Activated T-helper 17 cell treated with anti-CD3 and anti-CD28 coated beads, Interleukin-2, amount 50 U/mL, for 72 hours (primary cell): ENCODE results near the gene CFAP100. TPM values are rescaled to one million over a fixed set of nuclear protein-coding genes. Genes with fewer than 3 reads are reported as not detected.

Experiments used
- ATAC-seq: fragments of 150-1000 bp; cut with Tn5 transposase; replicated peaks from 2 replicates; pipeline ENCODE4 v1.10.0; 2021; ENCODE audit warnings: mild to moderate bottlenecking, moderate library complexity
- H3K27ac Mint-ChIP-seq: one replicate; pipeline ENCODE4 v1.8.0; 2022; ENCODE audit warnings: mixed read lengths
- H3K27me3 Mint-ChIP-seq: one replicate; pipeline ENCODE4 v1.8.0; 2022; ENCODE audit warnings: mixed read lengths
- H3K36me3 Mint-ChIP-seq: one replicate; pipeline ENCODE4 v1.8.0; 2022; ENCODE audit warnings: low read depth, mild to moderate bottlenecking, mixed read lengths
- H3K4me1 Mint-ChIP-seq: one replicate; pipeline ENCODE4 v1.8.0; 2022; ENCODE audit warnings: mixed read lengths
- H3K4me3 Mint-ChIP-seq: one replicate; pipeline ENCODE4 v1.8.0; 2022; ENCODE audit warnings: mild to moderate bottlenecking, mixed read lengths
- H3K9me3 Mint-ChIP-seq: one replicate; pipeline ENCODE4 v1.8.0; 2022; ENCODE audit warnings: mixed read lengths
- total RNA-seq, 2 donors: library from RNA; stranded (reverse); gene quantifications; one replicate each; pipeline ENCODE4 v1.2.3, GENCODE V29; 2022

Gene CFAP100
- total RNA-seq, 2 donors from 2014 or later: not detected

DNA sequence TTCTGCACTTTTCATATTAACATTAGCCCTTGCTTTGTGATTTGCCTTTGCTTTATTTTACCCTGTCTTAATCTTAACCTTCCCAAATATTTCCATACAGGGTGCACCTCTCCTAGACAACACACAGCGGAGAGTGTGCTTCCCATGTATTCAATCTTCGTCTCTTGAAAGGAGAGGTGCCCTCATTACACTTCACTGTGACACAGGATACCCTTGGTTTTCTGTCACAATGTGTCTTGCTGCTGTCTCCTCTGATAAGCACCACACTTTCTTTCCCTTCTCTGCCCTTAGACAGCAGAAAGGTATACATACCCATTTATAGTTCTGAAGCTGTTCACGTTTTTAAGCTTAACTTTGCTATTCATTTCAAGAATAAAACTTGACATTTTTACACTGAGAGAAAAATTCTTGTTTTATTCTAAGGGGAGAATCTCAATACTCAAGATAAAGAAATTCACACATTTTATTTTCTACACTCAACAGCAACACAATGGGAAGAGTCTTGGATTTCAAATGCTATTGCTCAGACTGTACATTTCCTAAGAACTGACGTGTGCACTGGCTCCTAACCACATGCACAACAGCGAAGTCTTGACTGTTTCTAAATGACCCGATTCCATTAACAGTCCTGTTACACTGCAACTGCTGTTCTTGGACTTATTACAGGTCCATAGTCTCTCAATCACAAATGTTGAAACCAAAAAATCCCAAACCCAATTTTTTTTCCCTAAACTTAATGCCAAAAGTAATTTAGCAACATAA is 59.9 kb downstream of the CFAP100 start:
- H3K27ac Mint-ChIP-seq: no peak overlapping the region
- no peak for ATAC-seq
- peaks cover 87% of the 10 kb centered on the region for H3K36me3 Mint-ChIP-seq
- no peak overlapping the region for H3K4me3 Mint-ChIP-seq
- H3K27me3 Mint-ChIP-seq: no peaks in the 10 kb centered on the region
- no peaks in the 10 kb centered on the region for H3K9me3 Mint-ChIP-seq
- H3K4me1 Mint-ChIP-seq: peaks cover 5% of the 10 kb centered on the region

GRCh38 chr3:126456211-126456610 is 61.5 kb downstream of the CFAP100 start:
- H3K27me3 Mint-ChIP-seq: no peaks in the 10 kb centered on the region
- H3K4me3 Mint-ChIP-seq: no peak overlapping the region
- H3K27ac Mint-ChIP-seq: peak overlapping the region; percentile 75
- peaks cover 5% of the 10 kb centered on the region for H3K4me1 Mint-ChIP-seq
- no peaks in the 10 kb centered on the region for H3K9me3 Mint-ChIP-seq
- no peak for ATAC-seq
- H3K36me3 Mint-ChIP-seq: peaks cover 95% of the 10 kb centered on the region

- Mint-ChIP-seq H3K9me3 (no peaks in the 10 kb centered on the region), H3K27ac (peak overlapping the region; percentile 75), H3K27me3 (no peaks in the 10 kb centered on the region), H3K4me1 (peaks cover 5% of the 10 kb centered on the region), H3K4me3 (no peak overlapping the region), H3K36me3 (peaks cover 95% of the 10 kb centered on the region)
- no peak for ATAC-seq
Measured at GRCh38 chr3:126456766-126457388, 62.2 kb downstream of the CFAP100 start.

- no peaks in the 10 kb centered on the region for H3K9me3 Mint-ChIP-seq
- peaks cover 98% of the 10 kb centered on the region for H3K36me3 Mint-ChIP-seq
- no peaks in the 10 kb centered on the region for H3K27me3 Mint-ChIP-seq
- peaks cover 5% of the 10 kb centered on the region for H3K4me1 Mint-ChIP-seq
- H3K27ac Mint-ChIP-seq: no peak overlapping the region
- ATAC-seq: no peak
- H3K4me3 Mint-ChIP-seq: no peak overlapping the region
Measured at GRCh38 chr3:126459111-126459762, 64.5 kb downstream of the CFAP100 start.

GRCh38 chr3:126459763-126460127 is 65.0 kb downstream of the CFAP100 start:
- Mint-ChIP-seq H3K9me3 (no peaks in the 10 kb centered on the region), H3K4me3 (no peak overlapping the region), H3K36me3 (peaks cover 98% of the 10 kb centered on the region), H3K27ac (no peak overlapping the region), H3K27me3 (no peaks in the 10 kb centered on the region), H3K4me1 (peaks cover 5% of the 10 kb centered on the region)
- no peak for ATAC-seq

DNA sequence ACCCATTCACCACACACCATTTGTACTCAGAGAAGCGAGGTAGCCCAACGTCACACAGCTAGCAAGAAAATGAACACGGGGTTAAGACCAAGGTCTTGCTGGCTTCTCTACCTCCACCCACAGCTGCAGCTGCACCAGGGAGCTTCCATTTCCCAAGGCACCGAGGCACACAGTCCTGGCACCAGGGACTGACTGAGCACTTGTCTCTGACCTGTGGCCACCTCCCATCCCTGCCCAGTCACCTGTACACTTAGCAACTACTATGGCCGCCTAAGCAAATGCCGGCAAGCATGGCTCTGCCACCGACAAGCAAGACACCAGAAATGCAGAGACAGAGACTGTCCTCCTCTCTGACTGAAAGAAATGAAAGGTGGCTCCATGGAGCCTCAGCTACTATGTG is 65.7 kb downstream of the CFAP100 start:
- H3K27me3 Mint-ChIP-seq: no peaks in the 10 kb centered on the region

GRCh38 chr3:126461450-126462070 is 66.9 kb downstream of the CFAP100 start:
- no peak for ATAC-seq
- peaks cover 8% of the 10 kb centered on the region for H3K4me1 Mint-ChIP-seq
- no peaks in the 10 kb centered on the region for H3K9me3 Mint-ChIP-seq
- peaks cover 100% of the 10 kb centered on the region for H3K36me3 Mint-ChIP-seq
- no peak overlapping the region for H3K4me3 Mint-ChIP-seq
- no peaks in the 10 kb centered on the region for H3K27me3 Mint-ChIP-seq
- H3K27ac Mint-ChIP-seq: no peak overlapping the region

More for the DNA sequence above, 65.7 kb downstream of the CFAP100 start:
- peaks cover 5% of the 10 kb centered on the region for H3K4me1 Mint-ChIP-seq
- ATAC-seq: no peak
- H3K9me3 Mint-ChIP-seq: no peaks in the 10 kb centered on the region
- no peak overlapping the region for H3K4me3 Mint-ChIP-seq
- H3K36me3 Mint-ChIP-seq: peaks cover 98% of the 10 kb centered on the region
- H3K27ac Mint-ChIP-seq: no peak overlapping the region

DNA sequence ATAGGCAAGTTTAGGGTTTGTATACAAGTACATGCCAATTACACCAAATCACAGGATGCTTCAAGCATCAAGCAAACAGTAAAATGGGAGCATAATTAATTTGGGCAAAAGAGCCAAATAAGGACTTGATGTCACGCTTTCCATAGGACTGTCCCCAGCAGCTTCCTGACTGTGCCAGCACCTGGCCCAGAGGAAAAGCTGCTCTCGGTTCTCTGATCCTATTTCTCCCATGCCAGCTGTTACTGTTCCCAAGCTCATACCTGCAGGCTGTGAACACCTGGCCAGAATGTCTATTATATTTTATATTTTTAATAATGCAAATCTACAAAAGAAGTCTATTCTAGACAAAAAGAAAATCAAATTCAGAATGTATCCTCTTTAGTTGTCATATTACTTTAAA is 68.8 kb downstream of the CFAP100 start:
- ATAC-seq: no peak
- H3K36me3 Mint-ChIP-seq: peaks cover 98% of the 10 kb centered on the region
- peaks cover 16% of the 10 kb centered on the region for H3K4me1 Mint-ChIP-seq
- H3K4me3 Mint-ChIP-seq: no peak overlapping the region
- H3K9me3 Mint-ChIP-seq: no peaks in the 10 kb centered on the region
- H3K27ac Mint-ChIP-seq: no peak overlapping the region
- no peaks in the 10 kb centered on the region for H3K27me3 Mint-ChIP-seq

GRCh38 chr3:126464093-126464492 is 69.4 kb downstream of the CFAP100 start:
- Mint-ChIP-seq H3K36me3 (peaks cover 98% of the 10 kb centered on the region), H3K4me3 (no peak overlapping the region), H3K9me3 (no peaks in the 10 kb centered on the region), H3K27me3 (no peaks in the 10 kb centered on the region), H3K27ac (peak overlapping the region; percentile 70), H3K4me1 (peaks cover 20% of the 10 kb centered on the region)
- ATAC-seq: no peak

DNA sequence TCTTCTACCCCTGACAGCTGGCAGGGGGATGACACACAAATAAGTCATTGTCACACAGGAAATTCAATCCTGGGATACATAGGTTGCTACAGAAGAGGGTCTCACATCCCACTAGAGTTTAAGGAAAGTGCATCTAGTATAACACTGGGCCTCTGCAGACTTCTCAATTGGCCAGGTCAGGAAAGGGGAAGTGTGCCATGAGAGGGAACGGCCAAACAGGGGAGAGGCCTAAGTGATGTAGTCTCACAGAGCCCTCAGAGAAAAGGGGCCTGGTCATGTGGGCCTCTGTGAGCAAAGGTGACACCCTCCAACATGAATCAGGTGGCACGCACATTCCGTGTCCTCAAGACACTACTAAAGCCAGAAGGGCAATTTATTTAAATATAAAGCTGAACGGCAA is 69.8 kb downstream of the CFAP100 start:
- H3K4me1 Mint-ChIP-seq: peaks cover 24% of the 10 kb centered on the region
- peaks cover 98% of the 10 kb centered on the region for H3K36me3 Mint-ChIP-seq
- H3K27ac Mint-ChIP-seq: peak overlapping the region; percentile 70
- no peak overlapping the region for H3K4me3 Mint-ChIP-seq
- ATAC-seq: no peak
- H3K9me3 Mint-ChIP-seq: no peaks in the 10 kb centered on the region
- no peaks in the 10 kb centered on the region for H3K27me3 Mint-ChIP-seq

GRCh38 chr3:126464997-126465396 is 70.3 kb downstream of the CFAP100 start:
- no peak for ATAC-seq
- H3K27ac Mint-ChIP-seq: no peak overlapping the region

GRCh38 chr3:126465928-126466544 is 71.3 kb downstream of the CFAP100 start:
- peak overlapping the region; percentile 75 for H3K27ac Mint-ChIP-seq
- ATAC-seq: peak; percentile 44
- no peaks in the 10 kb centered on the region for H3K27me3 Mint-ChIP-seq
- peaks cover 28% of the 10 kb centered on the region for H3K4me1 Mint-ChIP-seq
- H3K4me3 Mint-ChIP-seq: no peak overlapping the region
- H3K9me3 Mint-ChIP-seq: no peaks in the 10 kb centered on the region
- peaks cover 98% of the 10 kb centered on the region for H3K36me3 Mint-ChIP-seq

More at GRCh38 chr3:126464997-126465396, 70.3 kb downstream of the CFAP100 start:
- Mint-ChIP-seq H3K36me3 (peaks cover 98% of the 10 kb centered on the region), H3K27me3 (no peaks in the 10 kb centered on the region), H3K4me3 (no peak overlapping the region), H3K4me1 (peaks cover 28% of the 10 kb centered on the region), H3K9me3 (no peaks in the 10 kb centered on the region)

DNA sequence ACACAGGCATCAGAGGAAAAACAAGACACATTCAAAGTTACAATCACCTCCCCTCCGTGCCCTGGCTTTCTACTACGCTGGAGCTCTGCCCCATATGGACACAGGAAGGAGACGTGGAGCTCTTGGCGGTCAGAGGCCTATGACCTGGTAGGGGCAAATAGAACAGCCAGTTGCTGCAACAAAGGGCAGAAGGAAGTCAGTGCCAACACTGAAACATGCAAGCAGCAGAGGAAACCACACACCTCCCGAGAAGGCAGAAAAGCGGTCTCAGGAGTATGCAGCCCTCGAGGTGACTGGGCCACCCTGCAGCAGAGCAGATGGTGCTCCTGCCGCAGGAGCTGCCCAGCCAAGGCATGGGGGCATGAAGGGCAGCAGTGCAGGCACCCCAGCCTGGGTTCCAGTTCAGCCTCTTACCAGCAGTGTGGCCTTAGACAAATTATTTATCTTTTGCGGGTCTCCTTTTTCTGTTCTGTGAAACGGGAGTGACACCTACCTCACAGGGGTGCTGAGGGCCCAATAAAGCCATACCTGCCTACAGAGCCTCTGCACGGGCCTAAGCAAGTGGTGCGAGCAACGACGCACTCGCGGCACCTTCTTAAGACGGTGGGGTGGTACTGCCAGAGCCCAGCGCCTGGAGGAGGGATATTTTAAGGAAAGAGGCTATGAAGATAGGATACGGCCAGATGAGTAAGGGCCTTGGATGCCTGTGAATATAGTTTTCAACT is 72.3 kb downstream of the CFAP100 start:
- Mint-ChIP-seq H3K4me3 (no peak overlapping the region), H3K27me3 (no peaks in the 10 kb centered on the region), H3K9me3 (no peaks in the 10 kb centered on the region), H3K4me1 (peaks cover 28% of the 10 kb centered on the region), H3K27ac (peak overlapping the region; percentile 75), H3K36me3 (peaks cover 98% of the 10 kb centered on the region)
- peak; percentile 42 for ATAC-seq

DNA sequence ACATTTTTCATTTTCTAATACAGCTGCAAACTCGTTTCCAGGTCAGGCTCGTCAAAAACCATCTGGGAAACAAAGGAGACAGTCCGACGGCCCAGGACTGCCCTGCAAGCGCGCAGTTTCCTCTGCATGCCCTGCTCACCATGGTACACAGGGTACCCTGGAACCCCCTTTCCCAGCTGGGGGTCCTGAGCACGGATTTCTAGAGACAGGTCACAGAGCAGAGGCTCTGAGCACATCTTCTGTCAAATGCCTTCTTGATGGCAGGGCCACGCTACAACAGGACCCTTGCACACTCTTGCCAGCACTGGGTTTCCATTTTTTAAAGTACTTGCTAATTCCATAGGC is 72.9 kb downstream of the CFAP100 start:
- ATAC-seq: no peak
- no peaks in the 10 kb centered on the region for H3K9me3 Mint-ChIP-seq
- no peak overlapping the region for H3K27ac Mint-ChIP-seq
- peaks cover 98% of the 10 kb centered on the region for H3K36me3 Mint-ChIP-seq
- no peaks in the 10 kb centered on the region for H3K27me3 Mint-ChIP-seq
- peaks cover 34% of the 10 kb centered on the region for H3K4me1 Mint-ChIP-seq
- no peak overlapping the region for H3K4me3 Mint-ChIP-seq
